IPS DF 4.7 (cell line): ENCODE results near the gene DYNC1I2.
"Not testable (repeated sequence)": the region's sequence is repeated elsewhere in the genome, so short reads cannot be mapped to it uniquely, and the experiment has no call there.

ENCODE experiments used
- DNase-seq: peaks from one replicate; pipeline ENCODE4 v3.0.0-alpha.2; 2013; ENCODE audit warnings: low spot score; ENCODE audit errors: extremely low read depth

Gene DYNC1I2

GRCh38 chr2:171712051-171712450 is 24.8 kb downstream of the DYNC1I2 start:
- DNase-seq: no peak

- DNase-seq: no peak
Observed at GRCh38 chr2:171718720-171719119, 31.5 kb downstream of the DYNC1I2 start.

- DNase-seq: no peak
Observed at GRCh38 chr2:171719660-171720059, 32.4 kb downstream of the DYNC1I2 start.

GRCh38 chr2:171723716-171724683 is 36.7 kb downstream of the DYNC1I2 start:
- DNase-seq: no peak

- DNase-seq: no peak
Observed at GRCh38 chr2:171726847-171727450, 39.7 kb downstream of the DYNC1I2 start.

GRCh38 chr2:171728989-171729951 is 42.0 kb downstream of the DYNC1I2 start:
- DNase-seq: no peak

GRCh38 chr2:171729952-171730317 is 42.7 kb downstream of the DYNC1I2 start:
- DNase-seq: no peak

- no peak for DNase-seq
Observed at GRCh38 chr2:171735991-171736710, 48.9 kb downstream of the DYNC1I2 start.

- no peak for DNase-seq
Observed at GRCh38 chr2:171741189-171741588, 53.9 kb downstream of the DYNC1I2 start.

GRCh38 chr2:171742760-171743159 is 55.5 kb downstream of the DYNC1I2 start:
- DNase-seq: no peak

GRCh38 chr2:171745141-171745540 is 57.9 kb downstream of the DYNC1I2 start:
- DNase-seq: no peak

- no peak for DNase-seq
Observed at GRCh38 chr2:171745806-171746205, 58.5 kb downstream of the DYNC1I2 start.

GRCh38 chr2:171747371-171747770 is 60.1 kb downstream of the DYNC1I2 start:
- DNase-seq: no peak

GRCh38 chr2:171754254-171754939 is 67.1 kb downstream of the DYNC1I2 start:
- DNase-seq: no peak

GRCh38 chr2:171758762-171759161 is 71.5 kb downstream of the DYNC1I2 start:
- DNase-seq: not testable (repeated sequence)

- not testable (repeated sequence) for DNase-seq
Observed at GRCh38 chr2:171761176-171761575, 73.9 kb downstream of the DYNC1I2 start.

- no peak for DNase-seq
Observed at GRCh38 chr2:171762879-171763573, 75.8 kb downstream of the DYNC1I2 start.

- no peak for DNase-seq
Observed at GRCh38 chr2:171763602-171764001, 76.3 kb downstream of the DYNC1I2 start.

- DNase-seq: no peak
Observed at GRCh38 chr2:171771463-171771862, 84.2 kb downstream of the DYNC1I2 start.

GRCh38 chr2:171772373-171772772 is 85.1 kb downstream of the DYNC1I2 start:
- DNase-seq: no peak
